GM19324 (cell line): ENCODE measurements around the gene NKX2-1.

Source experiments
- ATAC-seq: cut with Tn5 transposase; IDR thresholded peaks from one replicate; pipeline ENCODE4 v1.9.1; 2021; ENCODE audit warnings: mild to moderate bottlenecking, moderate library complexity; ENCODE audit not compliant: unreplicated experiment, low FRiP score

The NKX2-1 gene

DNA sequence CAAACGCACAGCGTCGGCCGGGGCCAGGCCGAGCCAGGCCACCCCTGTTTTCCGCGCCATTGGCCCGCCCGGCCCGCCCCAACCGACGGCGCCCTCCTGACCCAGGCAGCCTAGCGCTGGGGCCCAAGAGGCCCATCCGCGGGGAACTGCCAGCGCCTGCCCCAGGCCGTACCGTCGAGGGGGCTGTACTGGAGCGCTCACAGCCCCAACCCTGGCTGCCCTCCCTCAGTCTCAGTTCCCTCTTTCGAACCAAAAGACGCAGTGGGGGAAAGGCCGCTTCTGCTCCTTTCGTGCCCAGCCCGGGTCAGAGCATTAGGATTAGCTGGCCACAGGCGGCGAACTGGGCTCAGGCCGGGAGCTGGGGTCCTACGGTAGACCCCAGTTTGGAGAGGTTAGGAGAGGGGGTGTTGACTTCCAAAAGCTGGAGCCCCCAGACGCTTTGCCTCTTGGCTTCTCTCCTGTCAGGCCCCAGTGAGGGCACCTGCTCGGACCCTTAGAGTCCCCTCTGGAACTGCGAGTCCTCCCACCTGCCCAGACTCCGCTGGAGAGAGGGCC is 1.9 kb downstream of the NKX2-1 start:
- ATAC-seq: no peak

DNA sequence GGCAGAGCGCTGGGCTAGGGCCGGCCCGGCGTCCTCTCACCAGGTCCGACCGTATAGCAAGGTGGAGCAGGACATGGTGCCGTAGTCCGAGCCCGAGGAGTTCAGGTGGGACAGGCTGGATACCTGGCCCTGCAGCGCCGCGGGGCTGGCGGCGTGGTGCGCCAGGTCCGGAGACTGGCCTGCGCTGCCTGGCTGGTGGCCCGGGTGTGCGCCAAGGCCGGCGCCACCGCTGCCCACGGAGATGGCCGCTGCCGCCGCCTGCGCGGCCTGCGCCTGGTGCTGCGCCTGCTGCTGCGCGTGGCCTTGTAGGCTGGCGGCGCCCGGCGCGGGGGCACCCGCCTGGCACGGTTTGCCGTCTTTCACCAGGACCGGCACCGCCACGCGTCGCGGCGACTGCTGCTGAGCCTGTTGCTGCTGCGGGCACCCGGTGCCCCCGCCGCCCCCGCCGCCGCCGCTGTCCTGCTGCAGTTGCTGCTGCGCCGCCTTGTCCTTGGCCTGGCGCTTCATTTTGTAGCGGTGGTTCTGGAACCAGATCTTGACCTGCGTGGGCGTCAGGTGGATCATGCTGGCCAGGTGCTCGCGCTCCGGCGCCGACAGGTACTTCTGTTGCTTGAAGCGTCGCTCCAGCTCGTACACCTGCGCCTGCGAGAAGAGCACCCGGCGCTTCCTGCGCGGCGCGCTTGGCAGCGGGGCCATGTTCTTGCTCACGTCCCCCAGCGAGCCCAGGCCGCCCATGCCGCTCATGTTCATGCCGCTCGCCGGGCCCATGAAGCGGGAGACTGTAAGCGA is 2.6 kb downstream of the NKX2-1 start:
- no peak for ATAC-seq

DNA sequence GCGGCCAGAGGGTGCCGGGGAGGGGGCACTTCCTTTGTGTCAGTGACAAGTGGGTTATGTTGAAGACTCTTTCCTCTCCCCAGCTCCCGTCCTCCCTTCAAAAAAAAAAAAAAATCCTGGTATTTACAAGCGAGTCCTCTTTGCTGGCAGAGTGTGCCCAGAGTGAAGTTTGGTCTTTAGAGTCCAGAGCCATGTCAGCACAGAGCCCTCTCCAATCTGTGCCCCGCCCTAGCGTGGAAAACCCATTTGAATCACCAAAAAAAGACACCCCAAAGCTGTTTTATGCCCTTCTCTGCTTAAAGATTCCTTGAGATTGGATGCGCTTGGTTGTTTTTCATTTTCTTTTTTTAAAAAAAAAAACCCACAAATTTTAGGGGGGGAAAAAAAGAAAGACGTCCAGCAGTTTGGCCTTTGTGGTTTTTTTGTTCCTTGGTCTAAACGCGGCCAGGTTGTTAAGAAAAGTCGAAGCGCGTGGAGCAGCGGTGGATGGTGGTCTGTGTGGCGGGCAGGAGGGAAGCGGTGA is 3.3 kb downstream of the NKX2-1 start:
- no peak for ATAC-seq

DNA sequence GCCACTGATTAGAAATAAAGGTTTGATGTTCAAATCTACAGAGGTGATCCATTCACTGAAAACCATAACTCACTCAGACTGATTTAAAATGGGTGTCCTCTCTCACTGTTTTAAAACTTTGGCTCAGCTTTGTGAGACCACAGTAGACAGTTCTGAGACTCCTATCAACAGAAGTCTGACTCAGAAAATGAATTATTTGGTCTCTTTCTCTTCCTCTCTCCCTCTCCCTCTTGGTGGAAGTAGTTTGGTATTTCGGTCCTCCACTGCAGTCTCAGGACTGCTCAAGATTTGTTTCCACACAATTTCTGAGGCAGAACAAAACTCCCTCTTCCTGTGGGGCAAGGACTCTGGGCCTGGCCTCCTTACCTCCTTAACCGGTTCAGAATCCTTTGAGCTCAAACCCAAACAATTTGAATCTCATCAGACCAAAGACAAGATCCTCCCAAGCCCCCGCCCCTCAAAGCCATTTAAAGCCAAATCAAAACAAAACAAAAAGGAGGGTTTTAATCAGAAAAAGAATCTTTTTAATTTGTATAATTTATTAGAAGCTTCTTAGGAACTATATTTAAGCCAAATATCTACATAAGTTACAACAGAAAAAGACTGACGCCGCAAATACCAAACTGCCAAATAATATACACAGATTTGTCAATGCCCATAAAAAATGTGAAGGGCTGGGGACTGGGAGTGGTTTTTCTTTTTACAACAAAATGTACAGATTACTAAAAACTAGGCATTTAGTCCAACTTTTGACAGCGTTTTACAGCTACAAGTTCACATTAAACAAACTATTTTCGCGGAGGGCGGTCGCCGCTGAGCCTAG is 3.9 kb downstream of the NKX2-1 start:
- no peak for ATAC-seq

DNA sequence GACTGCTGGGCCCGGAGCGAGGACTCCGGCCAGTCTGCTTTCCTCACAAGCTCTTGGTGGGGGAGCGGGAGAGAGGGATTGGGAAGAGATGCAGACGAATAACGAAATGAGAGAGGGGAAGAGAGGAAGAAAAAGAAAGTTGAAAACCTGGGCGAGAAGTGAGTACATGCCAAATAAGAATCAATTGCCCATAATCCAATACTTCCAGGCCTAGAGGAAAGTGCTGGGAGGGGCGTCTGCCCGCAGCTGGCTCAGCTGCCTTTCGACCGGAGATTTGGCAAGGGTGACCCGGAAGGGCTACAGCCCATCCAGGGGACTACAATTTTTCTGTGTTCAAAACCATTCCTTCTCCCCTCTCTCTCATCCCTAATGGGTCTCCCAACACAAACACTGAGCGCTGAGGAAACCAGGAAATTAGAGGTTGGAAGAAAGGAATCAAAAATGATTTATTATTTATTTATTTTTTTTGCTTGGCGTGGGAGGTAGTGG is 4.9 kb downstream of the NKX2-1 start:
- ATAC-seq: no peak

DNA sequence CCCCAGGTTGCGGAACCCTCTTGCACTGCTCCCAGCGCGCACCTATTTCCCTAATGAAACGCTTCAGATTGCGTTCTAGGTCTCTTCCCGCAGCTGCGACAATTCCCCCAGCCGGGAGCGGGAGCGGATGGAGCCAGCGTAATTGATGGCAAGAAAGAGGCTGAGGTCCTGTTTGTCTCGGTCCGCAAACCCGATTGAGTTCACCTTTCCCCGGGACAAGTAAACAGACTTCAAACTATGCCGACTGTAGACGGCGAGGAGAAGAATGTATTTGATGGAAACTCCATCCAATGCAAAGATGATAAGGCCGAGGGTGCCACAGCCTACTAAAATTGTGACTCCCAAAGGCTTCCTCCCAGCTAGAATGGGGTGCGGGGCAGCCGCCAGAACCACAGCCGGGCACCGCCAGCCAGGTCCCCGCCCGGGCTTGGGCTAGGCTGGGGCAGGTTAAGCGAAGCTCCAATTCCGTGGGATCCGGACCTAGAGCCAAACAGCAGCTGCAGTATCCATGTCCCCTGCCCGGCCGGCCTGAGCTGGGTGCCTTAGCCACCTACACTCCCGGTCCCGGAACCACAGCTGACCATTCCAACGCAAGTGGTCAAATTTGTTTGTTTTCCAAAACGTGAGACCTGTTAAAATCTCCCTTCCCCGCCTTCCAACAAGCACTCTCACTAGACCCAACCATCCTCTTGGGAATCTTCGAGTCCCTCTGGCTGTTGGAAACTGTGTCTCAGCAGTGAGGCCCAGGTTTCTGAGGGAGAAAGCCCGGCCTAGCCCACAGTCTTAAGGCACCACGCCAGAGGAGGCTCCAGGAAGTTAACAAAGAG is 5.5 kb downstream of the NKX2-1 start:
- no peak for ATAC-seq

DNA sequence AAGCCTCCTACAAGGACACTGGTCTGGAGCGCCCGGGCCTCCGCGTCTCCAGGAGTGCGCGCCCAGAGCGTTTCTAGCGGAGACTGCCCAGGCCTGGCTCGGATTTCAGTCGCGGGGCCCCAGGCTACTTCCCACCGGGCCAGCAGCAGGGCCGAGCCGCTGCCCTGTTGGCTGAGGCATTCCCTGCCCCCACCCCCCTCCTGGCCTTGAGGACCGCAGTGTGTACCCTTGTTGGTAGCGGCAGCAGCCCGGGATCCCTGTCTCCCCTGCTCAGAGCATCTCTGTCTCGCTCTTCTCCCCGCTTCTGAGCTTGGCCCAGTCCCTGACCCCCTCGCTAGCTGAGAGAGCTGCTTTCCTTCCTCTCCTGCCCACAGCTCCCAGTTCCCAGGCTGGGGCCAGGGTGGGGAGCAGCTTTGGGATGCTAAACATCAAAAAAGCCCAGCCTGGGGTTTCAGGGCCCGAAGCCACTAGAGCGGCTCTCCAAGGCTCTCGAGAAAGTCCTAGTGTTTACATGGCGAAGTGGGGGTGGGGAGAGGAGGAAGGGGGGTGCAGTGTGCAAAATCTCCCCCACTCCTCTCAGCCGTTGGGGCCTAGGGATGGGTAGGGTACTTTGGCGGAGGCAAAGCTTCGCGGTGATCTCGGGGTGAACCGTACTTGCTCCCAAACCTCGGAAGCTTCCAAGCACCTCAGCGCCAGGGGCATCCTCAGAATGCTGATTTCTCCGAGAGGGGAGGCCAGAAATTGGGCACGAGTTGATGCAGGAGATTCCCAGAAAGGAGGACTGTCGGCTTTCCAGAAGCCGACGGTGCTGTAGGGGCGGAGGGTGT is 6.4 kb downstream of the NKX2-1 start:
- ATAC-seq: no peak

DNA sequence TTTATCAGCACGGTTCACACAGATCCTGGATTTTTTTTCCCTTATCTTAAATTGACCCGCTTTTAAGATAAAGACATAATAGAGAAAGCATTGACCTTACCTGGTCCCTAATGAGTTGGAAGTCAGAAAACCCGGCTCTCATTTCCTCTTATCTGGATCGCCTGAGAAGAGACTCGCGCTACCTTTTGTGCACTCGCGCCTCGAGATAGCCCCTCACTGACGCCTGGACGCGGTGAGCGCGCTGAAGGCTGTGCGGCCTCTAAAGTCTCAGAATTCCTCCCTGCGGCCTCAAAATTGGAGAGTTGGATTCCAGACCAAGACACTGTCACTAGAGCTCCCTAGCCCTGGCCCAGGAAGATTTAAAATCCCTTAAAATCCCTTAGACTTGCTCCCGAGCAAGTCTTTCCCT is 7.0 kb downstream of the NKX2-1 start:
- ATAC-seq: no peak

DNA sequence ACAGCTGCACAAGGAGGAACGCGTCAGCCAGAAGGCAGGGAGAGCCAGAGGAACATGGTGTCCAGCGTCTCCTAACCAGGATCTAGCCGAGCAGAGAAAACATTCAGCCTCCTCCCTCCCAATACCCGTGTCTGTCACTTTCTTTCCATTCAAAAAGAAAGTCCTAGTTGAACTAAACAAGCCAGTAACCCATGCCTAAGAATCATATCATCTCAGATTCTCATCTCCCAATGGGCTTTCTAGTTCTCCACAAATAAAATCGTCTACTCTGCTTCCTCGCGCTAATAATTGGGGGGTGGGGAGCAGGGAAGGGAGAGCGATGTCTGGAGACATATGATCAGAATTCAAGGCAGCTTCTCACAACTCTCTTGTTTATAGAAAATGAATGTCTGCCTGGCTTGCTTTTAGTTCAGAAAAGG is 7.4 kb downstream of the NKX2-1 start:
- no peak for ATAC-seq

DNA sequence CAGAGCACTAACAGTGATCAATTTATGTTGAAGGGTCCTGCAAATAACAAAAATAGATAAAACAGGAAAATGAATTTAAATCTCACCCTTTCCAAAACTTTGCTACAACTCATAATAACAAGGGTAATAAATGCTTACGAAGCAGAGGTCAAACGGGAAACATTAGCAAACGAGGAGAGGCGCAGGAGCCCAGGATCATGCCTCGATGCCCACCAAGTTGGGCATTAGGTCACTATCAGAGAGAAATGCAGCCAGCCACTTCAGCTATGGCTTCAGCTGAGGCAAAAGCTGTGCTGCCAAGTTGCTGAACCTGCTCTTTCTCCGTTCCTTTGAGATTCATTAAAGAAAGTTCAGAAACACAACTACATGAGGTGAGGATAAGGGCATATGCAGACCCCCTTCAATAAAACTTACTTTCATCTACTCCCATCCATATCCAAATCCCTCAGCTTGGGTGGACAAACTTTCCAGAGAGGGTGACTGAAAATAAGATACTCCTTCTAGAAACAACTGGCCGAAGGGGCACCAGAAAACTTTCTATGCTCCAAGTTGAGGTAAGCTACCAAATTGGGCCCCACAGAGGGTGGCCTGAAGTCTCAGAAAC is 7.9 kb downstream of the NKX2-1 start:
- ATAC-seq: no peak

DNA sequence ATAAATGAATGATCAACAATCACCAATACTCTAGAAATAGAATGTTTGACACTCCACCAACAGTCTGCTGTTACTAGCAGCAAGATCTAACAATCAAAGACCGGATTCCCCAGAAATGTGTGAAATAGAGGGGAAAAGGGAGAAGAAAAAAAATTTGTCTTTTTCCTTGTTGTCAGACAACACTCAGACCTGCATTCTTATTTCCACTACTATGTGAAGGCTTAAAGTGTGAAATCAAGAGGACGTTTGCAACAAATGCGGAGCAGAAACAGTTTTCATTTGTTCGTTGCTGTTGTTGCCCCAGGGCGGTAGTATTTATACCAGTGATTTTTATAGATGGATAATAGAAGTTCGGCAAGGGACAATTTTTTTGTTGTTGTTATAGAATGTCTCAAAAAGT is 9.2 kb downstream of the NKX2-1 start:
- ATAC-seq: no peak

DNA sequence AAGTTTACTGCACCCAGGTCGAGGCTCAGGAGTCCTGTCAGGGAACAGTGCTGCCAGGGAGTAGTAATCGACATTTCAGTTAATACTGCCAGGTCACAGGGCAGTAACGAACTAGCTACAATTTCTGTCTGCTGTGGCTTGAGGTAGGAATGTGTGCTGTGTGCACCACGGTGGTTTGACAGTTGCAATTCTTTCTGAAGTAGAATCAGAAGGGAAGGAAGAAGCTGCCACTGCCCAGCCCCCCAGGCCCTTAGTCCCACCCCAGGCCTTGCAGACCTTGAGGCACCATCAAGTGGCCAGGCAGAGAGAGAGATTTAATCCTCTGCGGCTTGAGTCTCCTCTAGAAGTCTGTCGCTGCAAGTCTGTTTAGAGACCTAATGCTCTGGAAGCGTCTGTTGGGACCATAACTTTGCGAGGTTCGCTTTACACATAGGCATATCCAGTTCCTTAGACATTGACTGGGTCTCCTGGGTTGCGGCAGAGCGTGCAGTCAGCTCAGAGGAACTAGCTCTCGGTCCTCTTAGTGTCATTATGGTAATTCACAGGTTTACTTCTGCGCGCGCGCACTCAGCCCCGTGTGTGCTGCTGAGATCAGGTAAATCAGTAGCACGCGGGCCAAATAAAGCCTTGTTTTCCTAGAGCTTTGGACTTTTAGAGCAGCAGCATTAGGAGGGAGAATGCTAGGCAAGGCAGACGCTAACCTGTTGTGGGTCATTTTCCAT is 9.8 kb downstream of the NKX2-1 start:
- no peak for ATAC-seq

DNA sequence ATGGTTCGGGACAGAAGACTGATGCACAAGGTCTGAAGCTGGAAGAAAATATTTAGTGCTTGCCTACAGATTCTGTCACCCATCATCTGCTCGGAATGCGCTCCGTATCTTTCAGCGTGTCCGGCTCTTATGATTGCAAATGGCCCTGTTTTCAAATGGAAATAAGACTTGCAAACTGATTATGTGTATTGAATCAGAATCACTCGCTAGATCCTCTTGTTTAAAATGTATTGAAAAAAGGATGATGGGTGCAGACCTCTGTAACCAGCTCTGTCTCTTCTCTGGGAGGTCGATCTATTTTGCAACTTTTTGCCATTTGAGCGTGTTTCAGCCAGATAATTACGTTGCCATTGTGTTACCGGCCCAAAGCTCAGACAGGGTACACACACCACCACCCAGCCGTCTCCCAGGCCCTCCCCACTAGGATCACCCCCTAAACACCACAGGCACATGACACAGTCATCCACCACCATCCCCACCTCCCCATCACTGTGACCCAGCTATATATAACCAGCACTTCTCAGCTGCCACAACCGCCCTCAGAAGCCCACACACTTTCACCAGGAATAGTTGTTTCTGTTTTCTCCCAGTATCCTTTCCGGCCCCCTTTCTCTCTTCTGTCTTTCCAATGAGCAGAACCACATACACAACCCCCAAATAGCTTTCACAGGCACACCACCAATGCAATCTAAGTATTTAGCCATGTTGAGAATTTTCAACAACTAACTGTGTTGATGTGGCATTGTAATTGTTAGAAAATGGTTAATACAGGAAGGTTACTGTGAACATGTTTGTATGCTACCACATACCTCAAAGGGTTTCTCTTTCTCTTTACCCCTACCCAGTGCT is 10.7 kb downstream of the NKX2-1 start:
- ATAC-seq: no peak

DNA sequence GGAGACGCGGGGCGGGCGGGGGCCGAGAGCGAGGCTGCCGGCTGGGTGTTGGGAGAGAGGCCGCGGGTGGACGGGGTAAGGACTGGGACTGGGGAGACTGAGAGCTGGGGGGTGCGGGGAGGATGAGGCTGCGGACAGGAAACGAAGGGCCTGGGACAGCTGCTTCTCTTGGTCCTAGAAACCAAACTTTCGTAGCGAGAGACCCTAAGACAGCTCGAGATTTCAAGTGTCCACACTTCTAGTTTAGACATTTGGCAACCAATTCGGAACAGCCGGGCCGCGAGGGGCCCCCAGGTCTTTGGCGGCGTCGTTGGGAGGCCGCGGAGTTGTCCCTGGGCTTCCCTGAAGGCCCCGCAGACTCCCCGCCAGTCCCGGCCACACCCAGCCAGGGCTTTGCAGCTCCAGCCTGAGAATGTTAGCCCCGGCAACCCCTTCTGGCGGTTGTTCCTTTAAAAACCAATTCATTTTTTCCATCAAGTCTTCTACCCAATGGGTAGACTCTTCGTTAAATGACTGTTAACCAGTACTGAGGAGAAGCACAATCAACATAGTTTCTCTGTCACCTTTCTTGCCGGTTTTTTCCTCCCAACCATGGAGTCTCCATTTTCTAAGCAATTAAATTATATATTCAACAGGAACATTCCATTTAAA is 11.5 kb downstream of the NKX2-1 start:
- no peak for ATAC-seq

DNA sequence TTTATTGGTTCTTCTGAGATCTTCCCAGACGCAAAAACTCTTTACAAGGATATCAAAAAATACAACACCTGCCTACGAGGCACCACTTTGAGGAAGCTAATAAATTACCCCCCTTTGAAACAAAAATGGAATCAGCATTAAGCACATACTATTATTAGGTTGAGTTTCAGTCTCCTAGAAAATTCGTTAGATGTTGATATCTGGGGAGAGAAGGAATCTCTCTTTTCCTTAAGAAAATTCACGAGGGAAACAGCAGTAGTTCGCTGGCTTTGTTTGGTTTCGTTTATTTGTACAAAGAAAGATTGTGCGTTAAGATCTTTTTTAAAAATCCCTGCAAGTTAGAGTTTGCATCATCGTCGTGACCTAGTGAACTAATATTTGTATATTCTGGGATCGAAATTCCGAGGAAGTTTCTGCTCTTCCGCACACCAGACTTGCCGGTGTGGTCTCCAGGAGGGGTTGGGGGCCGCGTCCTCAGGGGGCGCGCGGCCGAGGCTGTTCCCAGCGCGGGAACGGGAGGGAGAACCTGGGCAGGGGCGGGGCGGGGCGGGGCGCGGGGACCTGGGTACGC is 12.1 kb downstream of the NKX2-1 start:
- ATAC-seq: no peak

DNA sequence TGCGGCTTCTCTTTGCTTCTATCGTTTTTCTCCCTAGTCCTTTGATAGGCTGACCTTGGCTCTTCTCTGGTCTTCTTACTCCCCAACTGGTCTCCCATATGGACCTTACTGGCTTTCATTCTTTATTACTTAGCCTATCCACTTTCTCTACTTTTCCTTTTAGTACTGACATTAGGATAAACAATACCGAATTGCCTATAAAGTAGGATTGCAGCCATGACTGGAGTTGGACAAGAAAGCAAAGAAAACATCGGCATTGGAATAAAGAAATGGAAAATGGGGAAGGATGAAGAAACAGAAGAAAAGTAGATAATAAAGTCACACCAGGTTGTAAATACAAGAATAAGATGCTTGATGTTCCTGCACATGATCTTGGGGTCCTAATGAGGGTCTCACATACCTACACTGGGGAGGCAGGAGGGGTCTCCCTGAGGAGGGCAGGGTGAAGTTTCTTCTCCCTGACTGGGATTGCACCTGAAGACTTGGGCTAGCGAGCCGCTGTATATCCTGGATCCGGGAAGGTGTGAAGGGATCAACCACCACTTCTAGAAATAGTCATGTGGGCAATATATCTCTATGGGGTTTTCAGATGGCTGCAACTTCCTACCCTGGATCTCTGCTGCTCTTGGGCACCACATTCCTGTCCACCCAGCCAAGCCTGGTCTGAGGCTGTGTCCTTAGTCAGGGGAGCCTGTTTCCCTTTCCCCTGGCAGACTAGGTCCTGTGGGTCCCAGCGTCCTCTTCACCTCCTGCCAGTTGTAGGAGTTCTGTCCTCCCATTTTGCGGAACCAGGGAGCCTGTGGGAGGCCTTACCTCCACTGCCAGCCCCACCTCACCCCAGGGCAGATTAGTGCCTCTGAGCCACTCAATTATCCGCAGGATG is 13.1 kb downstream of the NKX2-1 start:
- no peak for ATAC-seq
